ENCODE results near the gene NCOA3. TPM values are rescaled to one million over a fixed set of nuclear protein-coding genes. Genes with fewer than 3 reads are reported as not detected.
A peak's percentile ranks its signal among the peaks of the same experiment; 100 is the strongest.
"Not testable (repeated sequence)": the region's sequence is repeated elsewhere in the genome, so short reads cannot be mapped to it uniquely, and the experiment has no call there.

NCOA3 gene
- polyA plus RNA-seq, 4 donors: 37.1 to 39.3 (median 38.4) TPM

DNA sequence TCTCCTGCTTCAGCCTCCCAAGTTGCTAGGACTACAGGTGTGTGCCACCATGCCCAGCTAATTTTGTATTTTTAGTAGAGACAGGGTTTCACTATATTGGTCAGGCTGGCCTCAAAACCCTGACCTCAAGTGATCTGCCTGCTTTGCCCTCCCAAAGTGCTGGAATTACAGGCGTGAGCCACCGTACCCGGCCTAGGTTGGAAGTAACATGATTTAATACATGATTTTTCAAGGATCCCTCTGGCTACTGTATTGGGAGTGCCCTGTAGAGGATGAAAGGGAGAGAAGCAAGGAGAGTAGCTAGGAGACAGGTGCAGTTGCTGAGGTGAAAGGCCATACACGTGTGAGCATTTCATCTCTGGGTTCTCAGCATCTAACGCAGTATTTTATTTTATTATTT is 2.6 kb upstream of the NCOA3 start:
- no peak for DNase-seq (ENCODE audit: low read depth in 4 of 4, low spot score in 3 of 4)

DNA sequence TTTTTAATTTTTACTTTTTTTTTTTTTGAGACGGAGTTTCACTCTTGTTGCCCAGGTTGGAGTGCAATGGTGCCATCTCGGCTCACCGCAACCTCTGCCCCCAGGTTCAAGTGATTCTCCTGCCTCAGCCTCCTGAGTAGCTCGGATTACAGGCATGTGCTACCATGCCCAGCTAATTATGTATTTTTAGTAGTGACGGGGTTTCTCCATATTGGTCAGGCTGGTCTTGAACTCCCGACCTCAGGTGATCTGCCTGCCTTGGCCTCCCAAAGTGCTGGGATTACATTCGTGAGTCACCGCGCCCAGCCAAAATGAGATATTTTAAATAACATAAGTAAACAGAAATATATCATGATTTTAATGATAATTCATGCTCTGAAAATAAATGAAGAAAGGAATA is 1.6 kb upstream of the NCOA3 start:
- DNase-seq (ENCODE audit: low read depth in 4 of 4, low spot score in 3 of 4): not testable (repeated sequence)

DNA sequence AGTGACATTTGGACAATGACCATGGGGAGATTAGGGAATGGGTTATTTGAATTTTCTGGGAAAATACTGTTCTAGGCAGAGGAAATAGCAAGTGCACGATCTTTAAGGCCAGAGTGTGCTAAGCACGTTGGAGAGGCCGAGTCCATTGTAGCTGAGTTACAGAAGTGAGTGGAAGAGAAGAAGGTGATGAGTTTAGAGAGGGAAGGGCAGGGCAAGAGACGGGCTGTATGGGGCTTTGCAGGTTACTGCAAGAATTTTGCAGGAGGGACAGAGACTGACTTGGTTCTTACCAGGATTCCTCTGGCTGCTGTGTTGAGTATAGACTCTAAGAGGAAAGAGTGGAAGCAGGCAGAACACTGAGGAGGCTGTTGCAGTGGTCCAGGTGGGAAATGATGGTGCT is 1.1 kb upstream of the NCOA3 start:
- DNase-seq (ENCODE audit: low read depth in 4 of 4, low spot score in 3 of 4): no peak

GRCh38 chr20:47501116-47501481 is 588 bp upstream of the NCOA3 start:
- no peak for DNase-seq (ENCODE audit: low read depth in 4 of 4, low spot score in 3 of 4)

GRCh38 chr20:47502271-47503239 is 868 bp downstream of the NCOA3 start:
- DNase-seq (ENCODE audit: low read depth in 4 of 4, low spot score in 3 of 4): peak in 3 of 4 donors; percentile 31 to 43 (median 37)

DNA sequence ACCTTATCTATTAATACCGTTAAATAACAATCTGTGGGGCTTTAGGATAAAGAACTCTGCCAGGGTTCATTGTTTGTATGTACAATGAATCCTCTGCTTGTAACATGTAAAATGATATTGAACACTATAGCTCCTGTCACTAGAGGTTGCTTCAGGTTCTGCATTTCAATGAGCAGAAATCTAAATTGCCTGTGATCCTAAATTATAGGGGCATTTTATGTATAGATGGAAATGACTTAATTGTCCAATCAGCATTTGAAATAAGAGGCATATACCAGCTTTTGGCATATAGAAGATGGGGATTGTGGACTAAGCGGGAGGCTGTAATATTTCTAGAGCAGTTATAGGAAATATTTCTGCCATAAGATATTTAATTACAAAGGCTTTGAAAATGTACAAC is 2.0 kb downstream of the NCOA3 start:
- no peak for DNase-seq (ENCODE audit: low read depth in 4 of 4, low spot score in 3 of 4)

DNA sequence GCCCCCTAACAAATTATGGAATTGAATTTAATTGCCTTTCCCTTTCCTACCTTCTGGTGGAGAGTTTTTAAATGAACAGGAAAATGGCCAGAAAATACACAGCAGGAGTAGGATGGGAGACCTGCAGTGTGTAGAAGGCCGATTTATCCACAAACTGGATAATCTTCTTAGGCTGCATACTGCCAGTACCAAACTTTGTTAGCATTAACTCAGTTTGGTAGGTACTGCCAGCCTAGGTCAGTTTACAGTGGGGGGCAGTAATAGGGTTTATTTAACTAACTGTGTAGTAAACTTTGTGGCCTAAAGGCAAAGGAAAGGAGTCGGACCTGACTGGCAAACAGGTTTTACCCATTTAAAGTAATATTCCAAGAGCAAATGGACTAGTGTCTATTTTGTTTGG is 4.6 kb downstream of the NCOA3 start:
- no peak for DNase-seq (ENCODE audit: low read depth in 4 of 4, low spot score in 3 of 4)

- DNase-seq (ENCODE audit: low read depth in 4 of 4, low spot score in 3 of 4): no peak
Measured at GRCh38 chr20:47506850-47507249, 5.2 kb downstream of the NCOA3 start.

DNA sequence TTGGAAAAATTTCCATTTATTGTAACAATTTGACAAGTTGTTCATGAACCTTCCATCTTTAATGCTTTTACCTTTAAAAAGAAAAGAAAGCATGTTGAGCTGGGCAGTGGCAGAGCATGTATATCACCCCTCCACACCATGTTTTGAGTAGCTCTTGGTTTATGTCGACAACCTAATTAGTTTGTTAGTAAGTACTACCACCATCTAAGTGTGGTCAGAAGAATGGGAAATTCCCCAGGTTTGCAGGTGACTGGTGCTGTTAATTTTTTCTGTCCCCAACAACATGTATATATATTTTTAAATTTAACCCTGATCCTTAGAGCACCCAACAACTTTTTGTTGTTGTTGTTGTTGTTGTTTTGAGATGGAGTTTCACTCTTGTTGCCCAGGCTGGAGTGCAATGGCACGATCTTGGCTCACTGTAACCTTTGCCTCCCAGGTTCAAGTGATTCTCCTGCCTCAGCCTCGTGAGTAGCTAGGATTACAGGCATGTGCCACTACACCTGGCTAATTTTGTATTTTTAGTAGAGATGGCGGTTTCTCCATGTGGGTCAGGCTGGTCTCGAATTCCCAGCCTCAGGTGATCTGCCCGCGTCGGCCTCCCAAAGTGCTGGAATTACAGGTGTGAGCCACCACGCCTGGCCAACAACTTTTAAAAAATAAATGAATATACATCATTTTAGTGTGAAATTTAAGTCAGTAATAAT is 5.7 kb downstream of the NCOA3 start:
- not testable (repeated sequence) for DNase-seq (ENCODE audit: low read depth in 4 of 4, low spot score in 3 of 4)

DNA sequence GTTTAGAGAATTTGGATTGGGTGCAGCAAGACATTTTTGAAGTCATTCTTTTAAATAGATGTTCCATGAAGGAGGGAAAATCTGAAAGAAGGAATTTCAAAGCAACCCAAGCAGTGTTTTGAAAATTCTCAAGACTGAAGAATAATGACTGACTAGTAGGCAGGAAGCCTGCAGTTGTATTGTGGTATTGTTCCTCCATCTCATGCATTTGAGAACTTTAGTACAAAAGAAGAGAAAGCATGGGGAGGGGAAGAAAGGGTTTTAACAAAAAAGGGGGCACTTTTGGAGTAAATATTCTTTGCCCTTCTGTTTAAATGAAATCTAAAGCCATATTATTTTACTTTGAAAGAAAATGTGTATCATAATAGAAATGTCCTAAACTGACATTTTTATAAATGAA is 6.6 kb downstream of the NCOA3 start:
- DNase-seq (ENCODE audit: low read depth in 4 of 4, low spot score in 3 of 4): no peak

DNA sequence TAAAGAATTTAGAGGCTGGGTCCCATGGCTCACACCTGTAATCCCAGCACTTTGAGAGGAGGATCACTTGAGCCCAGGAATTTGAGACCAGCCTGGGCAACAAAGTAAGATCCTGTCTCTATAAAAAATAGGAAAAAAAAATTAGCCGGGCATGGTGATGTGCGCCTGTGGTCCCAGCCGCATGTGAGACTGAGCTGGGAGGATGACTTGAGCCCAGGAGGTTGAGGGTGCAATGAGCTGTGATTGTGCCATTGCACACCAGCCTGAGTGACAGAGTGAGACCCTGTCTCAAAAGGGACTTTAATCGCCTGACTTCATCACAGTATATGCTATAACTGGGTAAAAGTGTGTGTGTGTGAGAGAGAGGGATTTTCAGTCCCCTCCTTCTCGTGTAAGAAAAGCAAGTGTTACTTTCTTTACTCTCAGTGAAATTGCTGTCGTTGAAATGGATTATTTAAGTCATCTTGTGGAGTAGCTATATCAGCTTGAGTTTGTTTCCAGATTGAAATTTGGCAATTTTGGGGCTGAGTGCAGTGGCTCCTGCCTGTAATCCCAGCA is 7.5 kb downstream of the NCOA3 start:
- DNase-seq (ENCODE audit: low read depth in 4 of 4, low spot score in 3 of 4): no peak

GRCh38 chr20:47509685-47510084 is 8.0 kb downstream of the NCOA3 start:
- DNase-seq (ENCODE audit: low read depth in 4 of 4, low spot score in 3 of 4): no peak

DNA sequence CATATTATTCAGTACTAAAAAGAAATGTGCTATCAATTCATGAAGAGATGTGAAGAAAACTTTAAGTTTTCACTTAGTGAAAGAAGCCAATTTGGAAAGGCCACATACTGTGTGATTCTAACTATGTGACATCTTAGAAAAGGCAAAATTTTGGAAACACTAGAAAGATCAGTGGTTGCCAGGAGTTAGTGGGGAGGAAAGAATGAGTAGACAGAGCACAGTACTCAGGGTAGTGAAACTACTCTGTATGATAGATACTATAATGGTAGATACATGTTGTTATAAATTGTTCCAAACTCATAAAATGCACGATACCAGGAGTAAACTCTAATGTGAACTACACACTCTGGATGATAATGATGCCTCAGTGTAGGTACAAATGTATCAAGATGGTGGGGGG is 14.2 kb downstream of the NCOA3 start:
- DNase-seq (ENCODE audit: low read depth in 4 of 4, low spot score in 3 of 4): no peak

- DNase-seq (ENCODE audit: low read depth in 4 of 4, low spot score in 3 of 4): no peak
Measured at GRCh38 chr20:47521059-47521808, 19.5 kb downstream of the NCOA3 start.

GRCh38 chr20:47524015-47524784 is 22.5 kb downstream of the NCOA3 start:
- no peak for DNase-seq (ENCODE audit: low read depth in 4 of 4, low spot score in 3 of 4)

DNA sequence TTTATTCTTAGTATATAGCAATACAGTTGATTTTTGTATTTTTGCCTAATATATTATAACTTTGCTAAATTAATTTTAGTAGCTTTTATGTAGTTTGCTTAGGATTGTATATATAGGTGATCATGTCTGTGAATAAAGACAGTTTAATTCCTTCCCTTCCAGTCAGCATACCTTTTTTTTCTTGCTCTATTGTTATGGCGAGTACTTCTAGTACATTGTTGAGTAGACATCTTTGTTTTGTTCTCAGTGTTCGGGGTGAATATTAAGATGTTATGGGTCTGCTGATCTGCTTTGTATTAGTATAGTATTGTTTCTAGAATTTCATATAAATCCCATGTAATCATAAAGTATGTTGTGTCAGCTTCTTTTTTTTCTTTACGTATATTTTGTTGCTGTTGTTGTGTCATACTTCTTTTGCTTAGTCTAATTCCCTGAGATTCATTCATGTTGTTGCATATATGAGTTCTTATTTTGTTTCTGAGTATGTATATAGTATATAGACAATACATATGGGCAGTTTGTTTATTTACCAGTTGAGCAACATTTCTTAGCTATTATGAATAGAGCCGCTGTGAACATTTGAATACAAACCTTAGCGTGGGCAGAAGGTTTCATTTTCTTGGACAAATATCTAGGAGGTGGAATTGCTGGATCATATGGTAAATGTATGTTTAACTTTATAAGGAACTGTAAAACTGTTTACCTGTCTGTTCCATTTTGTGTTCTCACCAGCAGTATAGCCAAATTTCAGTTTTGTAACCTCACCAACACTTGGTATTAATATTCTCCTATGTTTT is 25.5 kb downstream of the NCOA3 start:
- DNase-seq (ENCODE audit: low read depth in 4 of 4, low spot score in 3 of 4): no peak

DNA sequence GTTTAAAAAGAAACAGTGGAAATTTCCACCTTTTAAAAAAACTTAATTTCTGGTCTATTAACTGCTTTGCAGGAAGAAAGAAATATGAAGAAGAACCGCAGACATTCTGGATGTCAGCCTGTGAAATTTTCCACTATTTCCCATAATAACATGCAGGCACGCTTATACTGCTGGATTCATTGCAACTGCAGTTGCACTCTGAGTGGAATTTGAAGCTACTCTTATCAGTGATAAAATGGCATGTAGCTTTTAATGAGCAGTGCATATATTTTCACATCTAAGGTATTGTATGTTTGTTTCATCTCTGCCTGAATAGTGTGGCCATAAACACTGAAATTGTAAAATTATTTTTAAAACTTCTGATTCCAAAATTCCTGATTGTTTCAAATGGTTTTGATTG is 28.2 kb downstream of the NCOA3 start:
- DNase-seq (ENCODE audit: low read depth in 4 of 4, low spot score in 3 of 4): no peak

GRCh38 chr20:47531458-47531857 is 29.8 kb downstream of the NCOA3 start:
- DNase-seq (ENCODE audit: low read depth in 4 of 4, low spot score in 3 of 4): no peak

- DNase-seq (ENCODE audit: low read depth in 4 of 4, low spot score in 3 of 4): no peak
Measured at GRCh38 chr20:47532002-47532401, 30.3 kb downstream of the NCOA3 start.

Data from left renal pelvis (tissue), 4 donors.